ENCODE results near the gene PRLHR. TPM values are rescaled to one million over a fixed set of nuclear protein-coding genes. Genes with fewer than 3 reads are reported as not detected.

PRLHR gene
- total and polyA plus RNA-seq, 2 of the 13 experiments (the other 11 are each of a cell fraction or from before 2014, with no cell fraction given) = not detected

GRCh38 chr10:118638680-118639079 lies 43.2 kb upstream of the PRLHR start:
- ATAC-seq (no peak), FAIRE-seq (no peak), DNase-seq (ENCODE audit: low spot score) (no peak)
- H3K9me3 ChIP-seq (ENCODE audit: low read length) = no peaks in the 10 kb centered on the region
- no TSS peak for BruUV-seq (replicated peaks)
- in situ Hi-C loops (cut with HindIII; ENCODE audit: extremely low pct_ligation_motif_present, low pct_unique_long_range_greater_than_20kb) = no loop called here
- H3K4me2 ChIP-seq (ENCODE audit: low read depth, low read length) = no peak overlapping the region
- intact Hi-C loops (cut with micrococcal nuclease; ENCODE audit: unreplicated experiment) = no loop called here
- 14% methylated on average over 7 of the region's 9 CpGs for WGBS (ENCODE audit: low lambda C conversion rate)
- no peak overlapping the region for H2AFZ ChIP-seq (ENCODE audit: low read length)
- POLR2A ChIA-PET = no interaction called here
- no peak for TF ChIP-seq ATAD3A (CRISPR knock-in tag; IDR thresholded peaks at IDR 0.05)
- TF ChIP-seq ZBTB39 (CRISPR knock-in tag; IDR thresholded peaks at IDR 0.05) = no peak
- TF ChIP-seq PAX8 (CRISPR knock-in tag; IDR thresholded peaks at IDR 0.05; ENCODE audit: borderline replicate concordance) = no peak
- no peak for TF ChIP-seq ZKSCAN1 (IDR thresholded peaks at IDR 0.05; ENCODE audit: low read length)
- TF ChIP-seq SNAPC5 (CRISPR knock-in tag; IDR thresholded peaks at IDR 0.05; ENCODE audit: borderline replicate concordance) = no peak
- TF ChIP-seq HOXD1 (CRISPR knock-in tag; IDR thresholded peaks at IDR 0.05) = no peak
- CTCF ChIA-PET (ENCODE audit: low intra/inter-chr PET ratio, low total read pairs) = no interaction called here
- H3K9ac ChIP-seq (ENCODE audit: insufficient read depth, low read depth, low read length) = no peak overlapping the region
- H3K4me3 ChIP-seq (replicated peaks in 1 of 3; ENCODE audit: insufficient read depth in 1 of 3, low read depth in 2 of 3, low read length in 3 of 3) = no peak overlapping the region
- peaks cover 0 to 26% of the 10 kb centered on the region in 2 experiments; a peak in 4 of 5 replicates for H3K27me3 ChIP-seq (ENCODE audit: control insufficient read depth in 1 of 2, insufficient read depth in 2 of 2, low read length in 2 of 2)
- no peaks in the 10 kb centered on the region for H3K36me3 ChIP-seq (replicated peaks in 1 of 2; ENCODE audit: control insufficient read depth in 1 of 2, insufficient read depth in 2 of 2, low read length in 2 of 2)
- H3K4me1 ChIP-seq (ENCODE audit: insufficient read depth, low read length) = no peaks in the 10 kb centered on the region
- H3K27ac ChIP-seq (ENCODE audit: extremely low read length, insufficient read depth, low read length) = no peak overlapping the region
- H4K20me1 ChIP-seq (ENCODE audit: insufficient read depth, low read length) = no peaks in the 10 kb centered on the region
- H3K79me2 ChIP-seq (ENCODE audit: insufficient read depth, low read length) = no peaks in the 10 kb centered on the region

All from HepG2 (cell line).